ENCODE measurements around the gene ARMC6.
A peak's percentile ranks its signal among the peaks of the same experiment; 100 is the strongest.

The ARMC6 gene

GRCh38 chr19:19033426-19034203 is at the start of gene ARMC6, which contains the start of gene SUGP2:
Gene ARMC6, plus strand, starts transcription at chr19:19033603. Its CDS starts 607 bp downstream, at chr19:19034210.
Gene SUGP2, minus strand, starts transcription at chr19:19033517. Its CDS starts 2,446 bp downstream, at chr19:19031071.
- peak; percentile 58 to 91 for DNase-seq

- DNase-seq = no peak
Observed at GRCh38 chr19:18984251-18984650, 49.2 kb upstream of the ARMC6 start.

GRCh38 chr19:18985257-18985656 is 48.1 kb upstream of the ARMC6 start:
- no peak for DNase-seq

GRCh38 chr19:18987456-18987855 is 45.9 kb upstream of the ARMC6 start:
- no peak for DNase-seq

GRCh38 chr19:18989316-18989715 is 44.1 kb upstream of the ARMC6 start:
- DNase-seq = no peak

GRCh38 chr19:18990128-18990708 is 43.2 kb upstream of the ARMC6 start:
- no peak for DNase-seq

- no peak for DNase-seq
Observed at GRCh38 chr19:18991006-18991405, 42.4 kb upstream of the ARMC6 start.

- DNase-seq = no peak
Observed at GRCh38 chr19:18991468-18991867, 41.9 kb upstream of the ARMC6 start.

- DNase-seq = no peak
Observed at GRCh38 chr19:18992696-18993095, 40.7 kb upstream of the ARMC6 start.

- no peak for DNase-seq
Observed at GRCh38 chr19:18993115-18993514, 40.3 kb upstream of the ARMC6 start.

- DNase-seq = peak; percentile 41 to 67
Observed at GRCh38 chr19:18995804-18996241, 37.6 kb upstream of the ARMC6 start.

GRCh38 chr19:18996351-18996750 is 37.1 kb upstream of the ARMC6 start:
- no peak for DNase-seq

GRCh38 chr19:18996796-18997394 is 36.5 kb upstream of the ARMC6 start:
- no peak for DNase-seq

GRCh38 chr19:18998276-18998675 is 35.1 kb upstream of the ARMC6 start:
- DNase-seq = no peak

- DNase-seq = no peak
Observed at GRCh38 chr19:18999016-18999758, 34.2 kb upstream of the ARMC6 start.

GRCh38 chr19:18999896-19000620 is 33.3 kb upstream of the ARMC6 start:
- no peak for DNase-seq

GRCh38 chr19:19004144-19004543 is 29.3 kb upstream of the ARMC6 start:
- DNase-seq = no peak

GRCh38 chr19:19006213-19006612 is 27.2 kb upstream of the ARMC6 start:
- no peak for DNase-seq

- DNase-seq = no peak
Observed at GRCh38 chr19:19009951-19010350, 23.5 kb upstream of the ARMC6 start.

GRCh38 chr19:19010551-19010950 is 22.9 kb upstream of the ARMC6 start:
- DNase-seq = no peak

- DNase-seq = no peak
Observed at GRCh38 chr19:19021115-19021514, 12.3 kb upstream of the ARMC6 start.

- no peak for DNase-seq
Observed at GRCh38 chr19:19022380-19022961, 10.9 kb upstream of the ARMC6 start.

All from SW 1271 (cell line).